ENCODE measurements around the gene SPATA45. TPM values are rescaled to one million over a fixed set of nuclear protein-coding genes. Genes with fewer than 3 reads are reported as not detected.

The SPATA45 gene
- total and polyA plus RNA-seq, 4 donors, result 0.52 to 4.7 (median 1.2) TPM

GRCh38 chr1:212783976-212784375 lies 63.5 kb downstream of the SPATA45 start:
- no CpG with 5 or more reads among the region's 1 CpG for WGBS (ENCODE audit: insufficient coverage)
- no peak for DNase-seq (ENCODE audit: low read depth in 4 of 6, low spot score in 6 of 6)
- H3K9me3 ChIP-seq (ENCODE audit: control insufficient read depth, insufficient read depth, low read length), result no peaks in the 10 kb centered on the region
- H3K27me3 ChIP-seq (ENCODE audit: control insufficient read depth, insufficient read depth, low read length), result no peaks in the 10 kb centered on the region
- H3K36me3 ChIP-seq (ENCODE audit: control insufficient read depth, insufficient read depth, low read length), result peaks cover 6% of the 10 kb centered on the region
- no peaks in the 10 kb centered on the region for H3K4me1 ChIP-seq (ENCODE audit: control insufficient read depth, insufficient read depth, low read length)
- H3K4me3 ChIP-seq (ENCODE audit: low read depth, low read length), result no peak overlapping the region
- H3K27ac ChIP-seq (ENCODE audit: low read depth, low read length), result no peak overlapping the region

DNA sequence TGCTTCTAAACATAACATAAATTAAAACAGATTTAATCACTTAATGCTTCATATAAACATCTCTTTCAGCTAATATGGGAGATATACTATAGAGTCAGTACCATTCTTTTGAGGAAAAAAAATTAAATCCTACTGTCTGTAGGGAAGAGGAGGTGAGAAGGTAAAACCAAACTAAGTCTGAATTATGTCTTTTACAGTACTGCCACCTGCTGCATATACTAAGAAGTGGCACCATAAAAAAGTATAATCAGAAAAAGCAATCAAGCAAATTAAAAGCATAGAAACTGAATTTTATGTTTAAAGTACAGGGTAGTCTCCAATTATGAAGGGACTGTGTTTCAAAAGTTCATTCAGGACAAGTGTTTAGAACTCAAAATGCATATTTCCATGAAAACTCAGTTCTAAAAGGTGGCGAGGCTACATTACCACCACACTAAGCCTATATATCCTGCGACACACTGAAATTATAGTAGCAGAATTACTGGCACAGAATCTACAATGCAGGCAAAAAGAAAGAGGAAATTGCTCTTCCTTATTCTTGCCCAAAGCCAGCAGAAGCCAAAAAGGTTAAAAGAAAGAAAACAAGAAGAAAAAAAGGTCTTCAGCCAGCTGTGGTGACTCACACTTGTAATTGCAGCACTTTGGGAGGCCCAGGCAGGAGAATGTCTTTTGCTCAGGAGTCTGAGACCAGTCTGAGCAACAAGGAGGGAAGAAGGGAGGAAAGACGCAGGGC lies 64.9 kb downstream of the SPATA45 start:
- WGBS (ENCODE audit: insufficient coverage), result 100% methylated on average over 1 of the region's 3 CpGs
- Histone ChIP-seq H3K4me1 (ENCODE audit: control insufficient read depth, insufficient read depth, low read length) (no peaks in the 10 kb centered on the region), H3K9me3 (ENCODE audit: control insufficient read depth, insufficient read depth, low read length) (no peaks in the 10 kb centered on the region), H3K27ac (ENCODE audit: low read depth, low read length) (no peak overlapping the region), H3K4me3 (ENCODE audit: low read depth, low read length) (no peak overlapping the region), H3K36me3 (ENCODE audit: control insufficient read depth, insufficient read depth, low read length) (peaks cover 9% of the 10 kb centered on the region), H3K27me3 (ENCODE audit: control insufficient read depth, insufficient read depth, low read length) (no peaks in the 10 kb centered on the region)
- peak in 3 of 6 donors; percentile 14 to 72 (median 49) for DNase-seq (ENCODE audit: low read depth in 4 of 6, low spot score in 6 of 6)

DNA sequence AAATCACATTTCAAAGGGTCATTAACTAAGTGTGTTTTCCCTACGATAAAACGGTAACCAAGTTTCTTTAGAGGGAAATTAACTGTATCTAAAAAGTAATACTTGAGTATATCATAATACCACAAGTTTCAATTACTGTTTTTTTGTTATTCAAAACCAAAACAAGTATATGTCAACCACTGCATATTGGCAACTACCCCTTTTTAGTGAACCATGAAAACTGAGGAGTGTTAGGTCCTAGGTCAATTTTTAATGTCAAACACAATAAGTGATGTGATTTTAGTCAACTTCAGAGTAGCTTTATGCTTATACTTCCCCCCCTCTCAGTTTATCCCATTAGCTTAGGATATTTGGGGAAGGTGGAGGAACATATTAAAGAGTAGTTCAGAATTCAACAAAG lies 66.2 kb downstream of the SPATA45 start:
- H3K27me3 ChIP-seq (ENCODE audit: control insufficient read depth, insufficient read depth, low read length), result no peaks in the 10 kb centered on the region
- no CpG with 5 or more reads among the region's 2 CpGs for WGBS (ENCODE audit: insufficient coverage)
- H3K4me1 ChIP-seq (ENCODE audit: control insufficient read depth, insufficient read depth, low read length), result no peaks in the 10 kb centered on the region
- H3K27ac ChIP-seq (ENCODE audit: low read depth, low read length), result no peak overlapping the region
- peaks cover 9% of the 10 kb centered on the region for H3K36me3 ChIP-seq (ENCODE audit: control insufficient read depth, insufficient read depth, low read length)
- no peaks in the 10 kb centered on the region for H3K9me3 ChIP-seq (ENCODE audit: control insufficient read depth, insufficient read depth, low read length)
- no peak overlapping the region for H3K4me3 ChIP-seq (ENCODE audit: low read depth, low read length)
- DNase-seq (ENCODE audit: low read depth in 4 of 6, low spot score in 6 of 6), result no peak

DNA sequence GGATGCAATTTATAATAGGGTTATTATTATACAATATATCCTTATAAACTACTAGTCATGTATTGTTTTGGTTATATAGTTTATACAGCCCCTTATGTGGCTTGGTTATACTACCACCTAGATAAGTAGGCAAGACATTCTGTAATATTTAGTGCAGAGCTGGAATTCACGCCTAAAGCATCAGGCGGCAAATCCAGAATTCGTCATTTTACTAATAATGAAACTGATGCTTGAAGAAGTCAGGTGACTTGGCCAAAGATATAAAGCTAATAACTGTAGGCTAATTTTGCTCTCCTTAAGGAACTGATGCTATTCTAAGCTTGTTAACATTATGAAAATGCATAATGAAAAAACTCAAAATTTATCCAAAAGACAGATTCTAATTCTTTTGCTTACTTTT lies 66.7 kb downstream of the SPATA45 start:
- no peaks in the 10 kb centered on the region for H3K4me1 ChIP-seq (ENCODE audit: control insufficient read depth, insufficient read depth, low read length)
- peaks cover 6% of the 10 kb centered on the region for H3K36me3 ChIP-seq (ENCODE audit: control insufficient read depth, insufficient read depth, low read length)
- no peak overlapping the region for H3K4me3 ChIP-seq (ENCODE audit: low read depth, low read length)
- no peak for DNase-seq (ENCODE audit: low read depth in 4 of 6, low spot score in 6 of 6)
- H3K27ac ChIP-seq (ENCODE audit: low read depth, low read length), result no peak overlapping the region
- no peaks in the 10 kb centered on the region for H3K27me3 ChIP-seq (ENCODE audit: control insufficient read depth, insufficient read depth, low read length)
- no peaks in the 10 kb centered on the region for H3K9me3 ChIP-seq (ENCODE audit: control insufficient read depth, insufficient read depth, low read length)
- no CpG with 5 or more reads among the region's 3 CpGs for WGBS (ENCODE audit: insufficient coverage)

Small RNAs within 50 kb of the gene (small RNA-seq; reads per million reads assigned to genes)
- gene AC104333.1 (ENCODE audit: low replicate concordance), result not detected
- not detected for gene AC104333.2 (ENCODE audit: low replicate concordance)

Other genes starting within 250 kb of the SPATA45 start
- gene ATF3, start 238.9 kb downstream of the SPATA45 start, total RNA-seq, result 10 to 100 TPM in 1 of 2 donors, 1 to 10 TPM in 1; 6.0 to 18.3 TPM
- gene ATF3, start 238.9 kb downstream of the SPATA45 start, polyA plus RNA-seq (ENCODE audit: insufficient read length in 2 of 2), result 1 to 10 TPM; 5.3 to 5.9 TPM
- gene BATF3, start 147.8 kb downstream of the SPATA45 start, total RNA-seq, result 1 to 10 TPM; 2.7 to 3.0 TPM
- 1 to 10 TPM; 4.1 to 7.2 TPM for gene BATF3, start 147.8 kb downstream of the SPATA45 start, polyA plus RNA-seq (ENCODE audit: insufficient read length in 2 of 2)
- gene NSL1, start 55.9 kb downstream of the SPATA45 start, total RNA-seq, result 10 to 100 TPM; 51.8 to 72.4 TPM
- gene NSL1, start 55.9 kb downstream of the SPATA45 start, polyA plus RNA-seq (ENCODE audit: insufficient read length in 2 of 2), result 10 to 100 TPM; 41.4 to 48.3 TPM
- 10 to 100 TPM; 20.4 to 23.4 TPM for gene TATDN3, start 55.8 kb downstream of the SPATA45 start, total RNA-seq
- gene TATDN3, start 55.8 kb downstream of the SPATA45 start, polyA plus RNA-seq (ENCODE audit: insufficient read length in 2 of 2), result 10 to 100 TPM; 19.1 to 24.7 TPM
- gene FLVCR1, start 10.6 kb upstream of the SPATA45 start, total RNA-seq, result 10 to 100 TPM; 15.2 to 30.5 TPM
- 10 to 100 TPM; 16.5 to 22.2 TPM for gene FLVCR1, start 10.6 kb upstream of the SPATA45 start, polyA plus RNA-seq (ENCODE audit: insufficient read length in 2 of 2)
- gene VASH2, start 102.9 kb upstream of the SPATA45 start, total RNA-seq, result 10 to 100 TPM in 1 of 2 donors, 1 to 10 TPM in 1; 9.0 to 10.3 TPM
- 10 to 100 TPM; 20.3 to 24.7 TPM for gene VASH2, start 102.9 kb upstream of the SPATA45 start, polyA plus RNA-seq (ENCODE audit: insufficient read length in 2 of 2)
- 10 to 100 TPM; 50.9 to 63.9 TPM for gene ANGEL2, start 168.2 kb upstream of the SPATA45 start, total RNA-seq
- gene ANGEL2, start 168.2 kb upstream of the SPATA45 start, polyA plus RNA-seq (ENCODE audit: insufficient read length in 2 of 2), result 10 to 100 TPM; 38.4 to 43.8 TPM
- gene RPS6KC1, start 203.6 kb upstream of the SPATA45 start, total RNA-seq, result 10 to 100 TPM; 33.4 to 66.9 TPM
- 10 to 100 TPM; 26.2 to 34.1 TPM for gene RPS6KC1, start 203.6 kb upstream of the SPATA45 start, polyA plus RNA-seq (ENCODE audit: insufficient read length in 2 of 2)

Measured in spinal cord (tissue), 10 donors.